ENCODE measurements around the gene POC1A.
"Not testable (repeated sequence)": the region's sequence is repeated elsewhere in the genome, so short reads cannot be mapped to it uniquely, and the experiment has no call there.

The POC1A gene

DNA sequence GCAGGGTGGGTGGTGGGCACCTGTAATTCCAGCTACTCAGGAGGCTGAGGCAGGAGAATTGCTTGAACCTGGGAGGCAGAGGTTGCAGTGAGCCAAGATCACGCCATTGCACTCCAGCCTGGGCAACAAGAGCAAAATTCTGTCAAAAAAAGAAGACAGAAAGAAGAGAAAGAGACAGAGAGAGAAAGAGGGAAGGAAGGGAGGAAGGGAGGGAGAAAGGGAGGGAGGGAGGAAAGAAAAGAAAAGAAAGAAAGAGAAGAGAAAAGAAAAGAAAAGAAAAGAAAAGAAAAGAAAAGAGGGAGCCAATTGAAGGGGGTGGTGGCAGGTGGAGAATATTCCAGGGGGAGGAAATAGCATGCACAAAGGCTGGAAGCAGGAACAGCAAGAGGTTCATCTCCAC is 111.2 kb downstream of the POC1A start:
- not testable (repeated sequence) for DNase-seq

DNA sequence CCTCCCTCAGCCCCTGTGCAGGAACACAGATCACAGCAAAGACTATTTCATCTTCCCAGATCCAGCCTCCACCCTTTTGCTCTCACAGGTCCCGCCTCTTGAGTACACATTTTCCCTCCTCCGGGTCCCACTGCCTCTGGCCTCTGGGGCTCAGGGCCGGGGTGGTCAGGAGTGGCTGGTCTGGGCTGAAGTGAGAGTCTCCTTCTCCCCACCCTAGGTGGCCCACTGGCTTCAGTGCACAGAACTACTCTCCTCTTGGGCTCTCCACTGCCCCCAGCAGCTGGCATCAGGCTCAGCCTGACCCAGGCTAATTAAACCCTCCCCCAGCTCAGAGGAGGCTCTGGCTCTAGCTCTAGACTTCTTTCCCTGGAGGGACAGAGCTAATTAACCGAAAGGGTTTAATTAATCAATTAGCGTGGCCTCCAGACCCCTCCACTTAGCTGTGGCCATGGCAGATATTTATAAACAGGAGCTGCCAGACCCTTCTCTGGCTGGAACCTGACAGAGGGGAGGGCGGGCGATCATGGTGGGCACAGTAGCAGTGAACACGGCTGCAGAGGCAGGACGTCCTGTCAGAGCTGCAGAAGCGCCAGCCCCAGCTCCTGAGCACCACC is 113.0 kb downstream of the POC1A start:
- no peak for DNase-seq

GRCh38 chr3:52040600-52040999 is 113.6 kb downstream of the POC1A start:
- DNase-seq = no peak

- DNase-seq = no peak
Measured at GRCh38 chr3:52039846-52040245, 114.4 kb downstream of the POC1A start.

- no peak for DNase-seq
Measured at GRCh38 chr3:52039426-52039825, 114.8 kb downstream of the POC1A start.

DNA sequence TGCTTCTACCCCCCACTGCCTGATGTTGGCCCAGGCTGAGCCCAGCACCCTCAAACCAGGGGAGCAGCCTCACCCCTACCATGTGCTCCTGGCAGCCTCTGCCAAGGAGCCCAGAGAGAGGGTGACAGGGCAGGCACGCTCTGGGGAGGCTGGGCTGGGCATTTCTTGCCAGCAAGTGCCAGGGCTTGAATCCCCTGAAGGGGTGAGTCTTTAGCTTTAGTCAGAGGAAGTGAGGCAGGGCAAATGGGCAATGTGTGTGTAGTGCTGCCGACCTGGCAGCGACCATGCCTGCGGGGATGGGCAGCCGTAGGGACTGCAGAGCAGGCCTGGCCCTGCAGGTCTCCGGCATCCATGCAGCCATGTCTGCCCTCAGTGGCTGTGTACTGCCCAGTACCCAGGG is 116.0 kb downstream of the POC1A start:
- no peak for DNase-seq

GRCh38 chr3:52037291-52037690 is 116.9 kb downstream of the POC1A start:
- no peak for DNase-seq

- no peak for DNase-seq
Measured at GRCh38 chr3:52036829-52037228, 117.4 kb downstream of the POC1A start.

- DNase-seq = no peak
Measured at GRCh38 chr3:52036222-52036694, 118.0 kb downstream of the POC1A start.

- DNase-seq = no peak
Measured at GRCh38 chr3:52034651-52035050, 119.6 kb downstream of the POC1A start.

DNA sequence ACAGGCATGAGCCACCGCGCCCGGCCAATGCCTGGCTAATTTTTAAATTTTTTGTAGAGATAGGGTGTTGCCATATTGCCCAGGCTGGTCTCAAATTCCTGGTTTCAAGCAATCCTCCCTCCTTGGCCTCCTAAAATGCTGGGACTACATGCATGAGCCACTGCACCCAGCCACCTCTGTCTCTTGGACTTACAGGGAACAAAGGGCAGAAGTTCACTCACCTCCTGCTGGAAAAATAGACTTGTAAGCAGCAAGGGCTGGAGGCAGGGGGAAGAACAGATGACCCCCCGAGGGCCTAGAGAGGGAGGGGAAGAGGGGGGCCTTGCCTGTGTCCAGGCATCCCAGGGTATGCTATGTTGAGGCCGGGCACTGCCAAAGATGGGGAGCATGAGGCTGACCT is 120.0 kb downstream of the POC1A start:
- DNase-seq = no peak

- DNase-seq = not testable (repeated sequence)
Measured at GRCh38 chr3:52033748-52034147, 120.5 kb downstream of the POC1A start.

- DNase-seq = no peak
Measured at GRCh38 chr3:52032702-52033408, 121.4 kb downstream of the POC1A start.

DNA sequence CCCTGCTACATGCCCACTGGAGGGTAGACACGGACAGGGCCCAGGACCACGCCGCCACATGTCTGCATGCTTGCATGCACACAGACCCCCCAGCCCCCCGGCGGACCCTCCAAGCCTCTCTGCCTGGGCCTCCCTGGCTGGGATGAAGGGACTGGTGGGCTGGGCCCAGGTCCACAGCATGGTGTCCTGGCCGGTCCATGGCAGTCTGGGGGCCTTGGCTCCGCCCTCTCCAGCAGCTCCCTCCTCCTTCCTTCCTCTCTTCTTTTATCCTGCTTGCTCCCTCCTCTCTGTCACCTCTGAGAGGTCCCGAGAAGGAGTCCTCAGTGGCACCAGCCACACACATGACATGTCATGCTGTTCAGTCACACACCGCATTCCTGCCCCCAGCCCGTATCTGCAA is 122.3 kb downstream of the POC1A start:
- DNase-seq = no peak

- no peak for DNase-seq
Measured at GRCh38 chr3:52030714-52031310, 123.4 kb downstream of the POC1A start.

GRCh38 chr3:52029535-52029934 is 124.7 kb downstream of the POC1A start:
- no peak for DNase-seq

GRCh38 chr3:52029053-52029452 is 125.2 kb downstream of the POC1A start:
- DNase-seq = no peak

DNA sequence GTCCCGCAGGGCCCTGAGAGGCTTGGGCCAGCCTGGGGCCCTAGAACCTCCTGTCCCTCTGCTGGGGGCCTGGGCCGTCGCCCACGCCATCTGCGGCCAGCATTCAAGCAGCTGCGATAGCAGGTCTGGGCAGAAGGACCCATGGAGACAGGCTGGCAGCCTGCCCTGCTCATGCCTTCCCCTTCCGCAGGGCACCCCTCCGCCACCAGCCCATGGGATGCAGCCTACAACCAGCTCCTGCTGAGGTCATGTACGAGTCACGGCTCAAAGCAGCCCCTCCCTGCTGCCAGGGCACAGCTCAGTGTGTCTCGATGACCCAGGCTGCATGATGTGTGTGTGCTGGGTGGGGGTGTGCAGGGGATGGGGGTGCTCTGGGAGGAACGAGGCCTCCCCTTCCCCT is 125.7 kb downstream of the POC1A start:
- no peak for DNase-seq

DNA sequence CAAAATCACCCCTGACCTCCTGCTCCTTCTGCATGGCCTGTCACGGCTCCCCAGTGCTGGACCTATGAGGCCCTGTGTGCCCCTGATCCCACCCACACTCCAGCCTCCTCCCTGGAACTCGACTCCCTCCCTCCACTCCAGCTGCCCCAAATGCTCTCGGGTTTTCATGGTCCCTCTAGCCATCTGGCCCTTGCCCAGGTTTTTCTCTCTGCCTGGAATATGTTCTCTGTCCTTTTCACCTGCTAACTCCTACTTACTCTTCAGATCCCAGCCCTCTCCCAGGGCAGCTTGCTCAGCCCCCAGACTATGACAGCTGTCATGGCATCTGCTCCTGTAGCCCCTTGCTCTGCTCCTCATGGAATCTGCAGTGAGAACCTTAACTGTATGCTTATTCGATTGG is 128.2 kb downstream of the POC1A start:
- no peak for DNase-seq

DNA sequence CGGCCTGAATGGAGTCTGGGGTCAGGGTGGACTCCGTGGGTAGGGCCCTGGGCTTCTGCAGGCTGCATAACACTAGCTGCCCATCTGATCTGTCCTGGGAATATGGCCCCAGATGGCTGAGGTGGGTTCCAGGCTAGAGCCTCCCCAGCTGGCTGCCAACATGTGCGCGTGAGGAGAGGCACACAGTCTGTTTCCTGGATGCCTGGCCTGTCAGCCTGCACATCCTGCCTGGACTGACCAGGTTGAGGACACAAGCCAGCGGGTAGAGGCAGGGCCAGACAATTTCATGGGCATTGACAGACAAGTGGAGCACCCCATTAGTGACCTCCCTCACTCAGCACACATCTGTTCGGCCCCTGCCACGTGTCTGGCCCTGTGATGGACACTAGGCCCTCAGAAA is 128.8 kb downstream of the POC1A start:
- DNase-seq = no peak
